Renal cortical epithelial cell (primary cell): ENCODE results near the gene TLX3. TPM values are rescaled to one million over a fixed set of nuclear protein-coding genes. Genes with fewer than 3 reads are reported as not detected.
"Not testable (repeated sequence)": the region's sequence is repeated elsewhere in the genome, so short reads cannot be mapped to it uniquely, and the experiment has no call there.

Experiments
- DNase-seq: peaks from one replicate; pipeline ENCODE4 v3.0.0-alpha.2; 2011; ENCODE audit warnings: low read depth
- total RNA-seq: library from RNA; depleted of rRNA; stranded (reverse); fragments of >200 nt; gene quantifications from 2 replicates; pipeline ENCODE4 v1.2.3, GENCODE V29; 2014

TLX3 gene
- total RNA-seq, 1 donor from 2014 or later, result not detected

DNA sequence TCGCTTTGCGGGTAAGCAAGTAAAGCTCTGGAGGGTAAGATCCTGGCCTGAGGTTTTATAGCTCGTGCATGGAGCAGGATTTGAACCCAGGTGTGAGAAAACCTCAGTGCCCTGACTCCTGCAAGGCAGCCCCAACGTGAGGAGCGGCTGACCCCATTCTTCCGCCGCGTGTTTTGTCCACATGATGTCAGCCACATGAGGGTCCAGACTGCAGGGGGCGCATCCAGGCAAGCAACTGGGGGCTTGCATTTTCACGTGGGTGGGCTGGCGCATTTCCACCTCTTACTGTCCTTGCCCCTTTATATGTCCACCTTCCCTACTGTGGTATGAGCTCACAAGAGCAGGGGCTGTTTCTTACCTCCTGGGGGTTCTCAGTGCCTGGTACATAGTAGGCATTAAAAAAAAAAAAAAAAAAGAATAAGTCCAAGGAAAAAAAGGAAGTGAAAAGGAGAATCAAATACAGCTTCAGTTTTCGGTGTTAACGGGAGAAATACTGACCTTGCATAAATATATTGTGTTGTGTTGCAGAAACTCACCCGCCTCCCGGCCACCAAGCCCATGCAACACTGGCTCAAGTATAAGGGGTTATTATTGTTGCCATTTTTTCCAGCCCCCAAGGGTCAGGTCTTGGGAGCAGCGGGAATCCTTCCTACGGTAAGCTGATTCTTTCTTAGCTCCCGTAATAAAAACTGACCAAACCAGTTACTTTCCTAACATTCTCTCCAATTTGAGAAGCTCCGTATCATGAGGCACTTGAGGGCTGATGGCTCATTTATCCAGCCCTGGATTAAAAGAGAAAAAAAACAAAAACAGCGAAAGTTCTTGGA lies 15.0 kb downstream of the TLX3 start:
- DNase-seq, result no peak

DNA sequence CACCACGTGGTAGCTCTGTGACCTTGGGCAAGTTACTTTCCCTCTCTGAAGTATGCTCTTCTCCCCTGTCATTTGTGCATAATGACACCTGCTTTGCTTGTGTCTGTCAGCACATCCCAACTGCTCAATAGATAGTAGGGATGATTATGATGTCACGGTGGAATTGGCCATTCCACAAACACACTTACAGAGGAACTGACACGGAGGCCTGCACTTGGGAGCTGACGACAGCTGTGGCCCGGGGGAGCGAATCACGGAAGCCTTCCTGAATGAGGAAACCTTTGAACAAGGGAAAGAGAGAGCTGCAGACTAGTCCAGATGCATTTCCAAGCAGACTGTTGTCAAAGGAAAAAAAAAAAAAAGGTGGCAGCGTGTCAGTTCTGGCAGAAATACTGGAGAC lies 21.0 kb downstream of the TLX3 start:
- no peak for DNase-seq

DNA sequence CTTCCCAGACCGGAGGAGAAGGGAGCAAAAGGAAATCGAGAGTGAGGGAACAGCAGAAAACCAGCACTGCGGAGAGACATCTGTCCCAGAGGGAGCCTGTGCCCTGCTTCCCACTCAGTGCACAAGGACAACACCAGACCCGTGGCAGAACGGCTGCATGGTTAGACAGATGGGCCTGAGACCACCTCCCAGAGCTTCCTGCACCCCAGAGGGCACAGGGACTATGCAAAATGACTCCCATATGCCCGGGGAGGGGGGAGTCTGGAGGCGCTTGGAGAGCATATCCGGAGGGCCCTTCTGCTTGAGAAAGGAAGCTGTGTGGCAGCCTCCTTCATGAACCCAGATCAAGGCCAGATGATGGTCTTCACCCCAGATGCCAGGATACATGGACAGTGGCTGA lies 26.6 kb downstream of the TLX3 start:
- no peak for DNase-seq

DNA sequence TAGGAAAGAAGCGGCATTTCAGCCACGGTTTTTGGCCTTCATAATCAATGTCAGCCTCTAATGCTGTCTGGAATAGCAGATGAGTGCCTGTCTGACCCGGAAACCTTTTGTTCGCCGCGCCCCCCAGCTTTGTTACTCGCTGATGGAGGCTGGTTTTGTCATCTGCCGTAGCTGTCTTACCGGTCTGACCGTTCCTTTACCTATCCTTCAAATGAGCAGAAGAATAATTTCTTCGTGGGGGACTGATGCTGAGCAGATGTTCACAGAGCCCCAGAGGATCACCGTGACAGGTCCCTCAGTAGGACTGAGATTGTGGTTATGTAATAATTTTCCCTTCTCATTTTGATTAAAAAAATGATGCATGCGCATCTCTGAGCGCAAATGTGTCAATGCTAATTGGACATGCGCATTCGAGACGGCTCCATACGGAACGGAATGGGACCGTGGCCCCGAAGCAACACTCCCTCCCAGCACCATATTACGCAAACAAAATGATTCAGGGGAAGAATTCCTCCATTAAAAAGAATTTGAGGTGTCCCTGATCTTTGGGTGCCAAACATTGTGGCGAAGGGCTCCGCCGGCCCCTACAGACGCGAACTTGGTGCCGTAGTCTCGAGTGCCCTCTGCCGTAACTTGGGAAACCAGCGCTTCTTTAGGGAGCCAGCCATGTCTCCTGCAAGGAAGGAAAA lies 27.6 kb downstream of the TLX3 start:
- DNase-seq, result peak; percentile 50

DNA sequence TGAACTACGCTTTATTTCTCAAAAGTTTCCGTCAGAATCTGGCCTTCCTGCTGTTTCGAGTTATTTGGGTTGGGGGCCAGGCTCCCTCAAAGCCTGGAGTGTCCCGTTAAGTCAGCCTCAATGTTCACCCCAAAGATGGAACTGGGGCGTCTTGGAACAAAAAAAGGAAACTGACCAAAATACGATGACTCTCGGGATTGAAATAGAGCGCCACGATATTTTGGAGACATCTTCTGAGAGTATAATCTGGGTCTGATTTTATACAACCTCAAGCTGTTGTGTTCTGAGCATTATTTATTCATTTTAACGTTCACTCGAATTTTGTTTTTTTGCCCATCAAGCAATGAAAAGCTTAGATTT lies 28.1 kb downstream of the TLX3 start:
- no peak for DNase-seq

DNA sequence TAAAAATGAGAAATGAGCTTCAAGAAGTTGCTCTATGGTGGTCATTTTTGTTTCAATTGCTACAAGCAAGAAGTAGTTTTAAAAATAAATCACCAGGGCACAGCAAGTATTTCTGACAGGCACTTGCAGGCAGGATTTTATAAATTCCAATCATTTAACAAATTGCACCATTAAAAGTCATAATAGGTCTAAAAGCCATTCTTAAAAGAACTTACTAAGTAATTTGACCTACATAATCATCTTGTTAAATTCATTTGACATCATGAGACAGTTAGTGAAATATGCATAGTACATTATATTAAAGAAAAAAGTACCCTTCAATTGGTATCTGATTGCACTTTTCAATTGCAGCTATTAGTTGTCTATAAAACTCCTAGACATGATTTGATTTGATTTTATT lies 31.0 kb downstream of the TLX3 start:
- no peak for DNase-seq

DNA sequence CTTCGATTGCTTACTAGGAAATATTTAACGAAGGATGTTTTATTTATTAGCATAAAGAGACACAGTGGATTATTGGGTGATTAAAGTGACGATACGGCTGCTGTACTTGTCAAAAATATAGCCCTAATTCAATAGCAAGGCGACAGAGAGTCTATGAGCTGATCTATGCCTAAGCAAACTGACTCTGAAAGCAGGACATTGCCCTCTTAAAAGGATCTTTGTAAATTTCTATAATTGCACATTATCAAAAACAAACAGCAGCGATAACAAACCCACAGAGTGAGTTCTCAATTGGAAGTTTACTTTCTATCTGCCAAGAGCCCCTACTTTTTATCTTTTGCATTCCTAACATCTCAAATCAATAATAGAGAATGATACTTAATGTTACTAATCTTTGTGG lies 31.4 kb downstream of the TLX3 start:
- no peak for DNase-seq

DNA sequence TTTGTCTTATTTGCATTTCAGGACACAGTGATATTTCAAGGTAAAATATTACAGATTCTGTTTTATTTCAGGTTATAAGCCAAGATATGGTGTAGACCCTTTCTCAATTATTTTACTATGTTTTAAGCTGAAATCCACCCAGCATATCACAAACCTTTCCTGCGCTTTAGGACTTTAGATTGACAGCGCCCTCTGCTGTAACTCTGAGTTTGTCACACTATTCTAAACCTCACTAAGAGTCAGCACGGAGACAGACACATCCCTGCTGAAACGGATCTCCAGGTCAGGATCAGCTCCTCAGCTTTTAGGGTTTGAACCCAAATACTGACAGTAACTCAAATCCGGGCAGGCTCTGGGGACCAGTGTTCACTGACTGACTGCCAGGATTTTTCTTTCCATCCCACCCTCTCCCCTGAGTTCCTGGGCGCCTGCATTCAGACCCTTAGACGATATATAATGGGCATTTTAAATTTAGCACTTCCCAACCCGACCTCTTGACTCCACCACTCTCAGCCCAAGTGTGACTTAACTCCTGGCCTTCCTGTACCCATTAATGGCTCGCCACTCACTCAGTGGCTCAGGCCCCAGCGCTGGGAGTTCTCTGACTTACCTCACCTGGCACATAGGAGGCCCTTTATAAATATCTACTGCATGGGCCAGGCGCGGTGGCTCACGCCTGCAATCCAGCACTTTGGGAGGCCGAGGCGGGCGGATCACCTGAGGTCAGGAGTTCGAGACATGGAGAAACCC lies 33.5 kb downstream of the TLX3 start:
- DNase-seq, result peak; percentile 65

DNA sequence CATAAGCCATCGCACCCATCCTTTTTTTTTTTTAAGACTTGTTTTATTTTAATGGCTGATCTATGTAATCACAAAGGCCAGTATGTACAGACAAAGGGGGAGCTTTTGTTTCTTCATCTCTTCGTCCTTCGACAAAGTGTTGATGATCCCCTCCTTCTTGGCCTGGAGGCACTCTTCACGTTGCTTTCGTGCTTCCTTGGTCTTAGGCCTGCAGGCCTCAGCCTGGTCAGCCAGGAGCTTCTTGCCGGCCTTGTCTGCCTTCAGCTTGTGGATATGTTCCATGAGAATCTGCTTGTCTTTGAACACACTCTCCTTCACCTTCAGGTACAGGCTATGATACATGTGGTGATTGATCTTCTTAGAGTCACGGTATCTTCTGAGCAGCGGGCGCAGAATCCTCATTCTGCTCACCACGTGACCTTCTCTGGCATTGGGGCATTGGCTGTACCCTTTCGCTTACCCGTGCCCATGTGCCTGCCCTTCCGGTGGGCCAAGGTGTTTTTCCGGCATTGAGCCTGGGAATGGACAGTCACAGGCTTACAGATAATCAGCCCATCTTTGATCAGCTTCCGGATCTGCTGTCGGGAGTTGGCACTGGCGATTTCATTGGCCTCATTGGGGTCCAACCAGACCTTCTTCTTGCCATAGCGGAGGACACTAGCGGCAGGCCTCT lies 36.0 kb downstream of the TLX3 start:
- no peak for DNase-seq

DNA sequence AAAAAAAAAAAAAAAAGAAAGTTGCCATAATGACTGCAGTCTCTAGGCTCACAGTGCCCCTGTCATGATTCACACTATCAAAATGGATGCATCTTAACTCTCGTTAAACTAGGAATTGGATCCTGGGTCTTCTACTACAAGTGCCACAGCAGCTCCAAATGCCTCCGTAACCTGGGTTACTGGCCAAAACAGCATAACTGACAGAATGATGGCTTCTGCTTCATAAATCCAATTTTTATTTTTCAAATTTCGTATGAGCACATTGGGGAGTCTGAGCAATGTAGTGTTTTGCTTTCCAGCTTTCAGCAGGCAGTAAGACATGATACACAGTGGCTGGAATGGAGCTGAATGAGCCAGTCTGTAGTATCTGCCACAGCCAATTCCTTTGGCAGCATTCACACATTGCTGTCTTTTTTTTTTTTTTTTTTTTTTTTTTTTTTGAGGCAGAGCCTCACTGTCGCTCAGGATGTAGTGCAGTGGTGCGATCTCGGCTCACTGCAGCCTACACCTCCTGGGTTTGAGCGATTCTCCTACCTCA lies 42.6 kb downstream of the TLX3 start:
- no peak for DNase-seq

DNA sequence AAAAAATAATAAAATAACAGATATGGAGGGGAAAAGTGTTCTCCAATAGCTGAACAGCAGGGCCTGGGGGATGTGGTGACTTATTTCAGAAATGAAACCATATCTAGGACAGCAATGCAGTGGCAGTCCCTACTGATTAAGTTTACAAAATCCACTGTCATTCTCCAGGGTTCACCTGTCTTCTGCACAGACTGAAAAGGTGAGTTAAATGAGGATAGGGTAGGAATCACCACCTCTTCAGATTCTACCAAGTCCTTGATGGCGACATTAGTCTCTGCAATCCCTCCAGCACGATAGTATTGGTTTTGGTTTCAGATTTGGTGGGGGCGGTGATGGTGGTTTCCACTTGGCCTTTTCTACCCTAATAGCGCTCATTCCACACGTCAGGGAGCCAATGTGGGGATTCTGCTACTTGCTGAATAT lies 46.3 kb downstream of the TLX3 start:
- DNase-seq, result no peak

DNA sequence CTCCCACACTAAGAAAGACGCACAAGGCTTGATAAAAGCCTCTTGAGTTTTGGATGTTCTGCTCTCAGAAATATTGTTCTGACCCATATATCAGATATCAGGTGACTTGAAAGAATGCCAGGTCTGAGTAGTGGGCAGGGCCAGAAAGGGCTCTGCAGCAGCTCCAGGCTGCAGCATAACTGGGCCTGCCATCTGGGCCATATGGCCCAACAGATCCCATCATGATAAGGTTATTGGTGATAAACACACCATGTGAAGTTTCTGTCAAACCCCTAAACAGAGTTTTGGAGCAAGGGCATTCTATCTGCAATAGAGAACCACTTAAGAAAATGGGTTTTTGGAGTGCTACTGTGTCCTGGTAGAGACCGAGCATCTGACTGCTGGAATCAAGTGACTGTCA lies 48.8 kb downstream of the TLX3 start:
- no peak for DNase-seq

DNA sequence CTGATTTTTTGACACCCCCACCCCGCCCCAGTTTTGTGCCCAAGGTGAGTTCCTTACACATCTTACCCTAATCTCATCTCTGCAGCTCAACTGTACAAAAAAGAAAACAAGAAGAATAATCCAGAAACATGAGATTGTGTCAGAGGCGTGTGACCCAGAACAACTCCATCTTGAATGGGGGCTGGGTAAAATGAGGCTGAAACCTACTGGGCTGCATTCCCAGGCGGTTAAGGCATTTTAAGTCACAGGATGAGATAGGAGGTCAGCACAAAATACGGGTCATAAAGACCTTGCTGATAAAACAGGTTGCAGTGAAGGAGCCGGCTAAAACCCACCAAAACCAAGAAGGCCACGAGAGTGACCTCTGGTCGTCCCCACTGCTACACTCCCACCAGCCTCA lies 52.1 kb downstream of the TLX3 start:
- not testable (repeated sequence) for DNase-seq

Other genes starting within 250 kb of the TLX3 start
- gene NPM1, start 78.6 kb downstream of the TLX3 start, total RNA-seq, result 1,217 and 1,585 TPM in 2 replicates
- 0.35 and 1.4 TPM in 2 replicates for gene FGF18, start 110.4 kb downstream of the TLX3 start, total RNA-seq